Endothelial cell of umbilical vein (primary cell): ENCODE results near the gene PRR7. TPM values are rescaled to one million over a fixed set of nuclear protein-coding genes. Genes with fewer than 3 reads are reported as not detected.

Experiments used
- BruUV-seq: library from RNA; stranded (reverse); fragments of 400-500 nt; replicated peaks from 2 replicates; lab custom pipeline; 2021; lab: Mats Ljungman, UMichigan
- CTCF ChIA-PET: fragments of 300-600, 350-600 bp; sonication (Branson Sonifier 250); formaldehyde crosslinking; loops from one replicate; lab custom pipeline; 2021; ENCODE audit warnings: antibody characterized with exemption, inconsistent platforms; lab: Charles Lee
- POLR2A ChIA-PET: fragments of 300-600, 350-600 bp; sonication (Branson Sonifier 250); formaldehyde crosslinking; loops from one replicate; lab custom pipeline; 2021; ENCODE audit warnings: antibody characterized with exemption, inconsistent platforms; lab: Charles Lee
- DNase-seq: peaks from one replicate; pipeline ENCODE4 v3.0.0-alpha.2; 2011; ENCODE audit warnings: low read depth, low spot score
- FAIRE-seq: peaks from 2 replicates; lab custom pipeline; 2011; peaks lifted over from hg19 to GRCh38; lab: Jason Lieb, UNC
- H2AFZ ChIP-seq: 2 replicates; pipeline ENCODE4 v1.6.0; 2012; ENCODE audit warnings: low read depth, low read length, control low read depth, inconsistent platforms
- H3K27ac ChIP-seq: 2 replicates; pipeline ENCODE4 v1.5.1; 2011; ENCODE audit warnings: low read depth, mild to moderate bottlenecking, control low read depth, low read length, moderate library complexity; ENCODE audit not compliant: insufficient read depth
- H3K27me3 ChIP-seq, 2 experiments: 2 replicates each; pipeline versions ENCODE4 v1.6.0 to v1.6.1; 2011; ENCODE audit warnings: low read length in 2 of 2, mixed read lengths in 1 of 2; ENCODE audit not compliant: control insufficient read depth in 2 of 2, insufficient read depth in 2 of 2
- H3K36me3 ChIP-seq, 2 experiments: 2 replicates in 1 of 2; 3 replicates in 1 of 2; pipeline ENCODE4 v1.5.1; 2011; ENCODE audit warnings: low read length in 2 of 2, mild to moderate bottlenecking in 1 of 2, moderate library complexity in 1 of 2; ENCODE audit not compliant: control insufficient read depth in 2 of 2, insufficient read depth in 2 of 2; ENCODE audit errors: extremely low read depth in 1 of 2
- H3K4me1 ChIP-seq: 3 replicates; pipeline ENCODE4 v1.5.1; 2011; ENCODE audit warnings: mild to moderate bottlenecking, low read length; ENCODE audit not compliant: control insufficient read depth, insufficient read depth; ENCODE audit errors: extremely low read depth
- H3K4me2 ChIP-seq: 2 replicates; pipeline ENCODE4 v1.6.1; 2011; ENCODE audit warnings: low read length, control low read depth, mixed read lengths; ENCODE audit not compliant: insufficient read depth
- H3K4me3 ChIP-seq, 3 experiments: fragments of 200-600 bp in 1 of 3; sonication (generic), shearing (Covaris generic) in 1 of 3; replicated peaks in 1 of 3; 2 replicates each; pipeline ENCODE4 v1.5.1; 2011 to 2016; ENCODE audit warnings: control low read depth in 3 of 3, low read length in 3 of 3, mild to moderate bottlenecking in 2 of 3, inconsistent platforms in 1 of 3, low read depth in 1 of 3, moderate library complexity in 1 of 3; ENCODE audit not compliant: insufficient read depth in 1 of 3
- H3K79me2 ChIP-seq: 2 replicates; pipeline ENCODE4 v1.6.0; 2012; ENCODE audit warnings: low read length, inconsistent platforms; ENCODE audit not compliant: control insufficient read depth, insufficient read depth
- H3K9ac ChIP-seq: replicated peaks from 2 replicates; pipeline ENCODE3; 2011; ENCODE audit warnings: low read length, control low read depth; ENCODE audit not compliant: insufficient read depth; ENCODE audit errors: extremely low read depth
- H3K9me1 ChIP-seq: replicated peaks from 3 replicates; pipeline ENCODE4 v1.6.0; 2011; ENCODE audit warnings: mild to moderate bottlenecking, low read length; ENCODE audit not compliant: control insufficient read depth, insufficient read depth; ENCODE audit errors: extremely low read depth
- H3K9me3 ChIP-seq: replicated peaks from 2 replicates; pipeline ENCODE4 v1.5.1; 2012; ENCODE audit warnings: low read length, inconsistent platforms; ENCODE audit not compliant: control insufficient read depth, insufficient read depth
- H4K20me1 ChIP-seq: replicated peaks from 2 replicates; pipeline ENCODE3; 2011; ENCODE audit warnings: mild to moderate bottlenecking, low read length; ENCODE audit not compliant: control insufficient read depth, insufficient read depth; ENCODE audit errors: extremely low read depth
- EZH2 ChIP-seq: IDR thresholded peaks from 2 replicates; pipeline ENCODE4 v1.6.1; 2012; ENCODE audit warnings: borderline replicate concordance, low read depth, mild to moderate bottlenecking, moderate library complexity, low read length, inconsistent platforms; ENCODE audit not compliant: severe bottlenecking
- FOS ChIP-seq: IDR thresholded peaks from 2 replicates; pipeline ENCODE4 v1.6.1; 2011; ENCODE audit warnings: mild to moderate bottlenecking, low read length, moderate library complexity, borderline replicate concordance; ENCODE audit not compliant: insufficient read depth
- GATA2 ChIP-seq: IDR thresholded peaks from 2 replicates; pipeline ENCODE4 v1.7.0; 2011; ENCODE audit warnings: low read depth, mild to moderate bottlenecking, moderate library complexity, mixed read lengths, low read length; ENCODE audit not compliant: insufficient read length, insufficient read depth
- JUN ChIP-seq: IDR thresholded peaks from 2 replicates; pipeline ENCODE4 v1.6.1; 2011; ENCODE audit warnings: borderline replicate concordance, low read depth; ENCODE audit not compliant: insufficient read length, insufficient read depth
- MYC ChIP-seq: IDR thresholded peaks from one replicate; pipeline ENCODE4 v1.6.1; 2011; ENCODE audit warnings: mild to moderate bottlenecking, low read depth, low read length
- POLR2A ChIP-seq: IDR thresholded peaks from 2 replicates; pipeline ENCODE4 v1.6.1; 2012; ENCODE audit warnings: low read depth, mild to moderate bottlenecking, control low read depth, low read length
- POLR2AphosphoS5 ChIP-seq: IDR thresholded peaks from 2 replicates; pipeline ENCODE4 v1.6.1; 2012; ENCODE audit warnings: low read depth, mild to moderate bottlenecking, control low read depth, low read length, moderate library complexity; ENCODE audit not compliant: insufficient read depth
- dilution Hi-C: fragments of 300-500 bp; cut with MboI; formaldehyde crosslinking; loops from one replicate; pipeline ENCODE4 v1.15.0; 2019; ENCODE audit warnings: low sequenced_read_pairs; ENCODE audit not compliant: extremely low pct_ligation_motif_present
- intact Hi-C: fragments of 100-400 bp; cut with micrococcal nuclease; formaldehyde crosslinking; loops from one replicate; pipeline ENCODE4 v1.10.0; 2022
- polyA plus RNA-seq, 4 experiments: library from polyadenylated mRNA; depleted of rRNA in 3 of 4; stranded (reverse) in 3 of 4; unstranded in 1 of 4; fragments of >200 nt; gene quantifications; 2 replicates each; pipeline versions ENCODE4 v1.2.1 to v1.2.3, GENCODE V29; 2011 to 2012; ENCODE audit warnings: missing spikeins in 1 of 4
- total RNA-seq: library from RNA; stranded (reverse); gene quantifications from 2 replicates; pipeline ENCODE4 v1.2.3, GENCODE V29; 2021
- TF ChIP-seq, protein P1 (sequence below): IDR thresholded peaks from 2 replicates; pipeline ENCODE4 v1.6.1; 2011; ENCODE audit not compliant: insufficient read depth, insufficient read length
- TF ChIP-seq, protein P2 (sequence below), 2 donors: IDR thresholded peaks; 1 replicate in 1 of 2; 2 replicates in 1 of 2; pipeline ENCODE4 v1.5.1; 2011; ENCODE audit warnings: low read length in 2 of 2, mild to moderate bottlenecking in 2 of 2, moderate library complexity in 2 of 2, control low read depth in 1 of 2, inconsistent platforms in 1 of 2, low read depth in 1 of 2; ENCODE audit not compliant: insufficient read depth in 1 of 2; ENCODE audit errors: extremely low read depth in 1 of 2

PRR7 gene
- total and polyA plus RNA-seq, 2 donors (not counting 3 experiments of a cell fraction or from before 2014, with no cell fraction given) = 6.5 to 6.6 TPM

DNA sequence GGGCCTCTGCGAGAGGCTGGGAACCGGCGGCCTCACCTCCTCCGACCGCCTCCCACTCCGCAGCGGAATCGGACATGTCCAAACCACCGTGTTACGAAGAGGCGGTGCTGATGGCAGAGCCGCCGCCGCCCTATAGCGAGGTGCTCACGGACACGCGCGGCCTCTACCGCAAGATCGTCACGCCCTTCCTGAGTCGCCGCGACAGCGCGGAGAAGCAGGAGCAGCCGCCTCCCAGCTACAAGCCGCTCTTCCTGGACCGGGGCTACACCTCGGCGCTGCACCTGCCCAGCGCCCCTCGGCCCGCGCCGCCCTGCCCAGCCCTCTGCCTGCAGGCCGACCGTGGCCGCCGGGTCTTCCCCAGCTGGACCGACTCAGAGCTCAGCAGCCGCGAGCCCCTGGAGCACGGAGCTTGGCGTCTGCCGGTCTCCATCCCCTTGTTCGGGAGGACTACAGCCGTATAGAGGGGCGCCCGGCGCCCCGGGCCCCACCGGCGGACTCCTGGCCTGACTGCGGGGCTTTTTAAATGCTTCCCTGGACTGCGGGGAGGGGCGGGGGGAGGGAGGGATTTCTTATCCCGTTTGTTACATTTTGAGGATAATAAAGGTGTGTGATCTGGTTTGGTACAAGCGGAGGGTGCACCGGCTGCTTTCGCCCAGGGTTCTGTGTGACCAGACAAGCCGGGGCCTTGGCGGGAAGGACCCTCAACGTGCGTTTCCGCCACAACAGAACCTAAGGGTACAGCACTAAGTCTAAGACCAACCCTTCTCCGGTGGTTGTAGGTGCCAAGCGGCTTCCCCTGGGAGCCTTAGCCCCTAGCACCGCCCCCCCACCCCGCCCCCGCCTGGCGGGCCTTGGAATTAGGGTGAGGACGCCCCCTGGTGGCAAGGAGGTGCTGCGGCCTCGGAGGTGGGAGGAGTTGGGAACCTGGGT is 9.3 kb downstream of the PRR7 start:
- FAIRE-seq (peak; percentile 83), DNase-seq (peak; percentile 84)
- no peaks in the 10 kb centered on the region for H3K79me2 ChIP-seq
- TF ChIP-seq GATA2 = no peak
- peak; percentile 48 for TF ChIP-seq POLR2AphosphoS5
- no peak for TF ChIP-seq JUN
- TF ChIP-seq, protein P1, sequence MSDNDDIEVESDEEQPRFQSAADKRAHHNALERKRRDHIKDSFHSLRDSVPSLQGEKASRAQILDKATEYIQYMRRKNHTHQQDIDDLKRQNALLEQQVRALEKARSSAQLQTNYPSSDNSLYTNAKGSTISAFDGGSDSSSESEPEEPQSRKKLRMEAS = no peak
- TF ChIP-seq, protein P2, sequence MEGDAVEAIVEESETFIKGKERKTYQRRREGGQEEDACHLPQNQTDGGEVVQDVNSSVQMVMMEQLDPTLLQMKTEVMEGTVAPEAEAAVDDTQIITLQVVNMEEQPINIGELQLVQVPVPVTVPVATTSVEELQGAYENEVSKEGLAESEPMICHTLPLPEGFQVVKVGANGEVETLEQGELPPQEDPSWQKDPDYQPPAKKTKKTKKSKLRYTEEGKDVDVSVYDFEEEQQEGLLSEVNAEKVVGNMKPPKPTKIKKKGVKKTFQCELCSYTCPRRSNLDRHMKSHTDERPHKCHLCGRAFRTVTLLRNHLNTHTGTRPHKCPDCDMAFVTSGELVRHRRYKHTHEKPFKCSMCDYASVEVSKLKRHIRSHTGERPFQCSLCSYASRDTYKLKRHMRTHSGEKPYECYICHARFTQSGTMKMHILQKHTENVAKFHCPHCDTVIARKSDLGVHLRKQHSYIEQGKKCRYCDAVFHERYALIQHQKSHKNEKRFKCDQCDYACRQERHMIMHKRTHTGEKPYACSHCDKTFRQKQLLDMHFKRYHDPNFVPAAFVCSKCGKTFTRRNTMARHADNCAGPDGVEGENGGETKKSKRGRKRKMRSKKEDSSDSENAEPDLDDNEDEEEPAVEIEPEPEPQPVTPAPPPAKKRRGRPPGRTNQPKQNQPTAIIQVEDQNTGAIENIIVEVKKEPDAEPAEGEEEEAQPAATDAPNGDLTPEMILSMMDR (IDR thresholded peaks at IDR 0.05; ENCODE audit: extremely low read depth in 1 of 2, insufficient read depth in 1 of 2, low read depth in 1 of 2, low read length in 2 of 2) = peak; percentile 71 to 99
- no peak for TF ChIP-seq MYC
- TF ChIP-seq FOS = no peak
- TF ChIP-seq POLR2A = peak; percentile 42
- TF ChIP-seq EZH2 = no peak
- H3K36me3 ChIP-seq = peaks cover 7 to 34% of the 10 kb centered on the region in 2 experiments
- no peak overlapping the region for H3K9ac ChIP-seq
- peaks cover 28% of the 10 kb centered on the region for H3K4me1 ChIP-seq
- no peaks in the 10 kb centered on the region for H3K27me3 ChIP-seq
- ChIA-PET CTCF (interaction anchor here (0.7 to 13.5 kb wide), 33 partner anchors 8 to 1726 kb away, joined by 3 to 288 read pairs (median 6); partner anchors contain the start of genes DBN1, F12, GRK6 and PDLIM7), POLR2A (interaction anchor here (2.5 kb wide), 1 partner anchor 66 kb away, joined by 12 read pairs; no protein-coding TSS in a partner anchor)
- no peak overlapping the region for H2AFZ ChIP-seq
- BruUV-seq = TSS peak; percentile 19
- H3K27ac ChIP-seq = no peak overlapping the region
- H3K4me2 ChIP-seq = peak overlapping the region; percentile 61
- peak overlapping the region in 2 of 3 experiments; percentile 17 to 38 for H3K4me3 ChIP-seq
- intact Hi-C loops (loop anchor here (1.0 to 2.0 kb wide), 4 partner anchors 29 to 147 kb away; partner anchors contain the start of gene GRK6), dilution Hi-C loops (no loop called here)
- H3K9me3 ChIP-seq = no peaks in the 10 kb centered on the region
- no peaks in the 10 kb centered on the region for H4K20me1 ChIP-seq
- no peaks in the 10 kb centered on the region for H3K9me1 ChIP-seq
